Caco-2 (cell line): ENCODE measurements around the gene ALG5. TPM values are rescaled to one million over a fixed set of nuclear protein-coding genes. Genes with fewer than 3 reads are reported as not detected.

Source experiments
- BruUV-seq: library from RNA; stranded (reverse); fragments of 400-500 nt; replicated peaks from 2 replicates; lab custom pipeline; 2021; lab: Mats Ljungman, UMichigan
- CTCF ChIA-PET: fragments of 300-600 bp; sonication (Branson Sonifier 250); formaldehyde crosslinking; loops from one replicate; lab custom pipeline; 2022; ENCODE audit warnings: antibody characterized with exemption; lab: Charles Lee
- POLR2A ChIA-PET: fragments of 300-600 bp; sonication (Branson Sonifier 250); formaldehyde crosslinking; loops from one replicate; lab custom pipeline; 2022; ENCODE audit warnings: antibody characterized with exemption; lab: Charles Lee
- DNase-seq, 2 experiments: peaks; one replicate each; pipeline versions ENCODE4 v3.0.0 to v3.0.0-alpha.2; 2020 to 2022
- H3K27me3 ChIP-seq: replicated peaks from 2 replicates; pipeline ENCODE4 v1.6.0; 2011; ENCODE audit warnings: low read length; ENCODE audit not compliant: control insufficient read depth, insufficient read depth
- H3K36me3 ChIP-seq: 2 replicates; pipeline ENCODE4 v1.5.1; 2011; ENCODE audit warnings: low read length; ENCODE audit not compliant: control insufficient read depth, insufficient read depth
- H3K4me1 ChIP-seq: fragments of 250-450 bp; sonication (Bioruptor Pico); 2 replicates; pipeline ENCODE4 v1.5.1; 2020; ENCODE audit warnings: mild to moderate bottlenecking
- H3K4me3 ChIP-seq: 2 replicates; pipeline ENCODE4 v1.5.1; 2011; ENCODE audit warnings: low read depth, mild to moderate bottlenecking, control low read depth, low read length
- H3K9me3 ChIP-seq: fragments of 250-450 bp; sonication (Bioruptor Pico); 2 replicates; pipeline ENCODE4 v1.5.1; 2020; ENCODE audit warnings: mild to moderate bottlenecking, moderate library complexity
- H3K27ac Mint-ChIP-seq: one replicate; pipeline ENCODE4 v1.8.0; 2022; ENCODE audit warnings: mixed read lengths; ENCODE audit not compliant: unreplicated experiment
- H3K27me3 Mint-ChIP-seq: one replicate; pipeline ENCODE4 v1.8.0; 2022; ENCODE audit warnings: mixed read lengths; ENCODE audit not compliant: insufficient read depth, unreplicated experiment
- H3K36me3 Mint-ChIP-seq: one replicate; pipeline ENCODE4 v1.8.0; 2022; ENCODE audit warnings: mild to moderate bottlenecking, mixed read lengths; ENCODE audit not compliant: insufficient read depth, unreplicated experiment
- H3K4me1 Mint-ChIP-seq: one replicate; pipeline ENCODE4 v1.8.0; 2022; ENCODE audit warnings: low read depth, mixed read lengths; ENCODE audit not compliant: unreplicated experiment
- H3K4me3 Mint-ChIP-seq: one replicate; pipeline ENCODE4 v1.8.0; 2022; ENCODE audit warnings: mild to moderate bottlenecking, moderate library complexity, mixed read lengths; ENCODE audit not compliant: unreplicated experiment
- H3K9me3 Mint-ChIP-seq: one replicate; pipeline ENCODE4 v1.8.0; 2022; ENCODE audit warnings: mixed read lengths; ENCODE audit not compliant: unreplicated experiment
- CTCF ChIP-seq, 2 experiments: fragments of 200-600 bp in 1 of 2; IDR thresholded peaks; 1 replicate in 1 of 2; 2 replicates in 1 of 2; pipeline versions ENCODE4 v1.5.1 to v1.8.0; 2011 to 2022; ENCODE audit warnings: antibody characterized with exemption in 1 of 2, control low read depth in 1 of 2, inconsistent platforms in 1 of 2, low read depth in 1 of 2, low read length in 1 of 2, mild to moderate bottlenecking in 1 of 2, moderate library complexity in 1 of 2; ENCODE audit not compliant: insufficient read depth in 1 of 2, severe bottlenecking in 1 of 2, unreplicated experiment in 1 of 2
- intact Hi-C: fragments of 100-400 bp; cut with micrococcal nuclease; formaldehyde crosslinking; loops from one replicate; pipeline ENCODE4 v1.10.0; 2022; ENCODE audit not compliant: unreplicated experiment
- total RNA-seq: library from RNA; stranded (reverse); gene quantifications from 2 replicates; pipeline ENCODE4 v1.2.3, GENCODE V29; 2022

ALG5 gene
- total RNA-seq, 1 experiment from 2014 or later = 62.0 TPM

GRCh38 chr13:36912973-36913372, 86.2 kb downstream of the ALG5 start:
- intact Hi-C loops = no loop called here
- H3K4me3 ChIP-seq = no peak overlapping the region
- Mint-ChIP-seq H3K9me3 (no peaks in the 10 kb centered on the region), H3K27ac (no peak overlapping the region), H3K36me3 (no peaks in the 10 kb centered on the region), H3K27me3 (peaks cover 20% of the 10 kb centered on the region), H3K4me3 (no peak overlapping the region), H3K4me1 (no peaks in the 10 kb centered on the region)
- no peak for TF ChIP-seq CTCF (IDR thresholded peaks at IDR 0.05; ENCODE audit: insufficient read depth in 1 of 2, low read depth in 1 of 2, low read length in 1 of 2, severe bottlenecking in 1 of 2, unreplicated experiment in 1 of 2)
- no peaks in the 10 kb centered on the region for H3K36me3 ChIP-seq
- ChIA-PET POLR2A (no interaction called here), CTCF (no interaction called here)
- no peaks in the 10 kb centered on the region for H3K4me1 ChIP-seq
- BruUV-seq = no TSS peak
- H3K27me3 ChIP-seq = no peaks in the 10 kb centered on the region
- H3K9me3 ChIP-seq = no peaks in the 10 kb centered on the region
- no peak for DNase-seq

DNA sequence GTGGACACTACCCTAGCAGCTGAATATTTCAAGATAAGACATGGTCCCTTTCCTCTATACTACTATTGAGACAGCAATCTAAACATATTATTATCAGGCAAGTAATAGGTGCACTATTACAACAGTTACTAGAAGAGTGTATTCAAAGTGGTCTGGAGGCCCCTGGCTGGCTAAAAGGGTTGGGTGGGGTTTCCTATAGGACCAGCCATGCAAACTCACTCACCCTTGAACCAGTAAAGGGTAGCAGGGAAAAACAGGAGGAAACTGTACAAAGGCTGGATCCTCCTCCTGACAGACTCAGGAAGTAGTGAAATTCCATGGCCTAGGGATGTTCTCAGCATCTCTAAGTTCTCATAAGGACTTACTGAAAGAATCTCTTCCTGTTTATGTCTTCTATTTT, 86.8 kb downstream of the ALG5 start:
- no peaks in the 10 kb centered on the region for H3K9me3 Mint-ChIP-seq
- no peaks in the 10 kb centered on the region for H3K4me1 Mint-ChIP-seq
- Histone ChIP-seq H3K36me3 (no peaks in the 10 kb centered on the region), H3K4me3 (no peak overlapping the region), H3K27me3 (no peaks in the 10 kb centered on the region), H3K9me3 (no peaks in the 10 kb centered on the region), H3K4me1 (no peaks in the 10 kb centered on the region)
- intact Hi-C loops = no loop called here
- POLR2A ChIA-PET = no interaction called here
- H3K27me3 Mint-ChIP-seq = peaks cover 18% of the 10 kb centered on the region
- H3K4me3 Mint-ChIP-seq = no peak overlapping the region
- no peak for DNase-seq
- no peak for TF ChIP-seq CTCF (IDR thresholded peaks at IDR 0.05; ENCODE audit: insufficient read depth in 1 of 2, low read depth in 1 of 2, low read length in 1 of 2, severe bottlenecking in 1 of 2, unreplicated experiment in 1 of 2)
- no TSS peak for BruUV-seq
- CTCF ChIA-PET = no interaction called here
- H3K36me3 Mint-ChIP-seq = no peaks in the 10 kb centered on the region
- no peak overlapping the region for H3K27ac Mint-ChIP-seq

DNA sequence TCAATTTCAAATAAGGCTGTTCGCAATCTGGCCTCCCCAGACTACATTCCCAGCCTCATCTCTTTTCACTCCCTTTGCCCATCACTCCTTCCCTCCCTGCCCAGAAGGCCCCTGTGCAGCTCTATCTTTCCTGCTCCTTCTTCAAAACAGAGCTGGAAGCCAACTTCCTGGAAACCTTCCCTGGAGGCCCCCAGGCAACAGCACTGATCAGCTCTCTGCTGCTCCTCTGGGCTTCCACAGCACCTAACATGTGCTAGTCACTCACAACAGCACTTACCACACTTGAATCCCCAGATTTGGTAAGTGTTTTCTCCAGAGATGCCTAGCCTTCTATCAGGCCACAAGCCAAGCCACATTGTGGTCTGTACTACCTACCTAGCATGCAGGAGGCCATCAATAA, 88.6 kb downstream of the ALG5 start:
- intact Hi-C loops = no loop called here
- H3K4me1 ChIP-seq = no peaks in the 10 kb centered on the region
- no peaks in the 10 kb centered on the region for H3K36me3 ChIP-seq
- Mint-ChIP-seq H3K27ac (no peak overlapping the region), H3K36me3 (no peaks in the 10 kb centered on the region), H3K4me1 (no peaks in the 10 kb centered on the region), H3K9me3 (no peaks in the 10 kb centered on the region), H3K4me3 (no peak overlapping the region), H3K27me3 (peaks cover 7% of the 10 kb centered on the region)
- no peaks in the 10 kb centered on the region for H3K27me3 ChIP-seq
- H3K4me3 ChIP-seq = no peak overlapping the region
- no TSS peak for BruUV-seq
- ChIA-PET POLR2A (no interaction called here), CTCF (no interaction called here)
- TF ChIP-seq CTCF (IDR thresholded peaks at IDR 0.05; ENCODE audit: insufficient read depth in 1 of 2, low read depth in 1 of 2, low read length in 1 of 2, severe bottlenecking in 1 of 2, unreplicated experiment in 1 of 2) = no peak
- no peak for DNase-seq
- no peaks in the 10 kb centered on the region for H3K9me3 ChIP-seq
